H1 (cell line): Measurements from ENCODE around the gene PRTG. TPM values are rescaled to one million over a fixed set of nuclear protein-coding genes. Genes with fewer than 3 reads are reported as not detected.

Source experiments
- CTCF ChIA-PET: fragments of 300-600 bp; sonication (Branson Sonifier 250); formaldehyde crosslinking; loops from one replicate; lab custom pipeline; 2021; ENCODE audit not compliant: partially characterized antibody; lab: Charles Lee
- POLR2A ChIA-PET: fragments of 300-600 bp; sonication (Branson Sonifier 250); formaldehyde crosslinking; loops from one replicate; lab custom pipeline; 2021; ENCODE audit warnings: inconsistent platforms; ENCODE audit not compliant: partially characterized antibody; lab: Charles Lee
- DNase-seq, 2 experiments: peaks; one replicate each; pipeline versions ENCODE4 v3.0.0 to v3.0.0-alpha.2; 2010 to 2022; ENCODE audit warnings: low spot score in 2 of 2, low read depth in 1 of 2, mixed read lengths in 1 of 2
- FAIRE-seq: peaks from 2 replicates; lab custom pipeline; 2011; peaks lifted over from hg19 to GRCh38; lab: Jason Lieb, UNC
- H2AFZ ChIP-seq: 2 replicates; pipeline ENCODE4 v1.8.1; 2012; ENCODE audit warnings: low read length, inconsistent platforms
- H2AK5ac ChIP-seq: 2 replicates; pipeline ENCODE4 v1.6.1; 2013; ENCODE audit warnings: low read depth, low read length
- H2BK120ac ChIP-seq: replicated peaks from 2 replicates; pipeline ENCODE3; 2013; ENCODE audit warnings: low read depth, low read length, inconsistent platforms
- H2BK12ac ChIP-seq: 2 replicates; pipeline ENCODE4 v1.6.1; 2013; ENCODE audit warnings: low read depth, low read length
- H2BK15ac ChIP-seq: 2 replicates; pipeline ENCODE4 v1.6.1; 2013; ENCODE audit warnings: low read length
- H2BK20ac ChIP-seq: 2 replicates; pipeline ENCODE4 v1.6.1; 2013; ENCODE audit warnings: low read length
- H2BK5ac ChIP-seq: 2 replicates; pipeline ENCODE4 v1.6.1; 2013; ENCODE audit warnings: low read depth, low read length
- H3K14ac ChIP-seq: 2 replicates; pipeline ENCODE4 v1.6.1; 2013; ENCODE audit warnings: inconsistent platforms; ENCODE audit not compliant: insufficient read length
- H3K18ac ChIP-seq: 2 replicates; pipeline ENCODE4 v1.6.1; 2013; ENCODE audit warnings: low read length; ENCODE audit errors: extremely low read depth
- H3K23ac ChIP-seq: 2 replicates; pipeline ENCODE4 v1.6.1; 2013; ENCODE audit warnings: inconsistent platforms; ENCODE audit not compliant: insufficient read length
- H3K23me2 ChIP-seq: 2 replicates; pipeline ENCODE4 v1.6.1; 2013; ENCODE audit warnings: low read depth, low read length
- H3K27ac ChIP-seq: 2 replicates; pipeline ENCODE4 v1.6.1; 2011; ENCODE audit warnings: low read depth, low read length, inconsistent platforms
- H3K27me3 ChIP-seq, 4 experiments: replicated peaks in 1 of 4; 1 replicate in 1 of 4; 2 replicates in 3 of 4; pipeline versions ENCODE4 v1.6.1 to v1.8.1; 2011 to 2013; ENCODE audit warnings: low read length in 3 of 4, mild to moderate bottlenecking in 3 of 4, inconsistent platforms in 2 of 4, mixed read lengths in 2 of 4, moderate library complexity in 1 of 4; ENCODE audit not compliant: control insufficient read depth in 3 of 4, insufficient read depth in 3 of 4; ENCODE audit errors: extremely low read depth in 1 of 4
- H3K36me3 ChIP-seq, 4 experiments: 2 replicates each; pipeline versions ENCODE4 v1.6.1 to v1.8.1; 2011 to 2013; ENCODE audit warnings: mild to moderate bottlenecking in 4 of 4, low read length in 3 of 4, moderate library complexity in 2 of 4, control low read depth in 1 of 4, inconsistent platforms in 1 of 4; ENCODE audit not compliant: insufficient read depth in 4 of 4, control insufficient read depth in 2 of 4
- H3K4ac ChIP-seq: replicated peaks from 2 replicates; pipeline ENCODE3; 2013; ENCODE audit warnings: low read length, low read depth, mixed read lengths, inconsistent platforms; ENCODE audit not compliant: insufficient read length
- H3K4me1 ChIP-seq, 4 experiments: replicated peaks in 1 of 4; 1 replicate in 1 of 4; 2 replicates in 3 of 4; pipeline versions ENCODE4 v1.6.1 to v1.8.1; 2011 to 2013; ENCODE audit warnings: low read length in 3 of 4, inconsistent platforms in 2 of 4, mixed read lengths in 1 of 4; ENCODE audit not compliant: insufficient read depth in 4 of 4, control insufficient read depth in 3 of 4
- H3K4me2 ChIP-seq, 2 experiments: 2 replicates each; pipeline versions ENCODE4 v1.6.1 to v1.8.1; 2011 to 2013; ENCODE audit warnings: low read depth in 2 of 2, low read length in 2 of 2, control low read depth in 1 of 2, inconsistent platforms in 1 of 2, mild to moderate bottlenecking in 1 of 2; ENCODE audit not compliant: insufficient read depth in 1 of 2
- H3K4me3 ChIP-seq, 4 experiments: fragments of 200-600, 300-600 bp in 1 of 4; sonication (generic), shearing (Covaris generic), sonication (Bioruptor Twin) in 1 of 4; 2 replicates each; pipeline versions ENCODE4 v1.5.1 to v1.8.1; 2011 to 2016; ENCODE audit warnings: low read length in 4 of 4, low read depth in 3 of 4, control low read depth in 2 of 4, inconsistent platforms in 2 of 4, mild to moderate bottlenecking in 2 of 4, mixed read lengths in 1 of 4, moderate library complexity in 1 of 4; ENCODE audit not compliant: insufficient read depth in 2 of 4; ENCODE audit errors: extremely low read depth in 1 of 4
- H3K56ac ChIP-seq: replicated peaks from 2 replicates; pipeline ENCODE3; 2013; ENCODE audit warnings: low read depth, mild to moderate bottlenecking, mixed read lengths, low read length, inconsistent platforms; ENCODE audit not compliant: insufficient read length
- H3K79me1 ChIP-seq: 2 replicates; pipeline ENCODE4 v1.6.1; 2013; ENCODE audit warnings: low read depth, low read length, control low read depth
- H3K79me2 ChIP-seq, 2 experiments: 2 replicates each; pipeline versions ENCODE4 v1.6.1 to v1.8.1; 2012 to 2013; ENCODE audit warnings: low read length in 2 of 2, mild to moderate bottlenecking in 2 of 2, inconsistent platforms in 1 of 2; ENCODE audit not compliant: insufficient read depth in 2 of 2, control insufficient read depth in 1 of 2
- H3K9ac ChIP-seq, 4 experiments: replicated peaks in 1 of 4; 1 replicate in 1 of 4; 2 replicates in 3 of 4; pipeline versions ENCODE4 v1.6.1 to v1.8.1; 2011 to 2013; ENCODE audit warnings: low read depth in 3 of 4, low read length in 3 of 4, control low read depth in 2 of 4, mild to moderate bottlenecking in 2 of 4, moderate library complexity in 2 of 4, inconsistent platforms in 1 of 4; ENCODE audit errors: extremely low read depth in 1 of 4
- H3K9me3 ChIP-seq, 2 experiments: 2 replicates each; pipeline versions ENCODE4 v1.6.1 to v1.8.1; 2012 to 2013; ENCODE audit warnings: mild to moderate bottlenecking in 2 of 2, moderate library complexity in 2 of 2, control low read depth in 1 of 2, inconsistent platforms in 1 of 2, low read depth in 1 of 2, low read length in 1 of 2, mixed read lengths in 1 of 2; ENCODE audit not compliant: insufficient read depth in 2 of 2
- H4K20me1 ChIP-seq, 2 experiments: replicated peaks in 1 of 2; 2 replicates each; pipeline versions ENCODE3 to v1.8.1; 2011 to 2013; ENCODE audit warnings: inconsistent platforms in 2 of 2, low read length in 2 of 2, mild to moderate bottlenecking in 1 of 2; ENCODE audit not compliant: insufficient read depth in 2 of 2, control insufficient read depth in 1 of 2
- H4K5ac ChIP-seq: 2 replicates; pipeline ENCODE4 v1.6.1; 2013; ENCODE audit warnings: low read length, low read depth, mixed read lengths, inconsistent platforms; ENCODE audit not compliant: insufficient read length
- H4K8ac ChIP-seq: 2 replicates; pipeline ENCODE4 v1.8.0; 2013; ENCODE audit warnings: mild to moderate bottlenecking, moderate library complexity, low read length, inconsistent platforms; ENCODE audit not compliant: insufficient read depth; ENCODE audit errors: extremely low read depth
- H4K91ac ChIP-seq: replicated peaks from 2 replicates; pipeline ENCODE3; 2013; ENCODE audit warnings: low read length, mixed read lengths, inconsistent platforms; ENCODE audit not compliant: insufficient read length
- JUND ChIP-seq: IDR thresholded peaks from 2 replicates; pipeline ENCODE4 v1.6.1; 2011; ENCODE audit warnings: mild to moderate bottlenecking, improper control_type of control experiment, low read length
- WGBS, 2 experiments: shearing (Covaris generic) in 1 of 2; methylation state at CpG; one replicate each; pipeline versions ENCODE4 v1.1.6 to v1.1.7; 2013 to 2015; ENCODE audit warnings: low lambda C conversion rate in 2 of 2, mixed read lengths in 2 of 2, inconsistent platforms in 1 of 2, low coverage in 1 of 2, missing lambda C conversion rate in 1 of 2; ENCODE audit not compliant: insufficient replicate concordance in 2 of 2, insufficient coverage in 1 of 2, insufficient read length in 1 of 2; ENCODE audit errors: extremely low coverage in 1 of 2, missing lambda C conversion rate in 1 of 2; 5-methylcytosine and 5-hydroxymethylcytosine counted together
- polyA plus RNA-seq, 7 experiments: library from polyadenylated mRNA; depleted of rRNA in 3 of 7; stranded (reverse) in 5 of 7; unstranded in 2 of 7; fragments of >200 nt in 5 of 7; fragments of 200-250 nt in 2 of 7; gene quantifications; 1 replicate in 5 of 7; 2 replicates in 1 of 7; 4 replicates in 1 of 7; pipeline versions ENCODE4 v1.2.1 to v1.2.3, GENCODE V29; 2011 to 2013; ENCODE audit warnings: missing spikeins in 2 of 7, mixed read lengths in 2 of 7
- total RNA-seq: library from RNA; stranded (reverse); fragmentation: NEBNext Ultra II Directional; extraction: Animal tissue kit (Norgen Biotek cat#: 25700); gene quantifications from 2 replicates; pipeline ENCODE4 v1.2.1, GENCODE V29; 2021

PRTG gene
- total and polyA plus RNA-seq, 2 of the 8 experiments (the other 6 are each of a cell fraction or from before 2014, with no cell fraction given): 3.1 to 3.2 TPM

DNA sequence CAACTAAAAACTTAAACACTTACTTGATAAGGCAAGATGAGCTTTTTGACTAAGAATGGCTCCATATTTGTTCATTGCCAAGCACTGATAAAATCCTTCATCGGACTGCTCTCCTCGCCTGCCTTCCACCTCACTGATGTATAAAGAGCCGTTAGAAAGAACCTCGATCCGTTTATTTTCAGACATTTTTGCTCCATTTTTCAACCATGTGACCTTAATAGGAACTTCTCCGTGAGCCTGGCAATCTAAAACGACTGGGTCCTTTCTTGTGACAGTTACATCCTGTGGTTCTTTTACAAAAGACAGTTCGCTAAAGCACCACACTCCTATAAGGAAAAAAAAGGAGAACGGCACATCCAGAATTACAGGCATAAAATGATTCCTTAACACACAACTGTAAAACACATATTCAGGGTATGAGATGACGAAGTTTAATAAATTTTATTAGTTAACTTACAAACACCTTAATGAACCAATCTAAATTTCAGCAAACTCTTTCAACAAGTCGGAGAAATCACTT lies 2.5 kb downstream of the PRTG start:
- H3K23ac ChIP-seq: no peak overlapping the region
- CTCF ChIA-PET: interaction anchor here (1.2 to 2.1 kb wide), 2 partner anchors 34 to 90 kb away, joined by 3 to 4 read pairs; no protein-coding TSS in a partner anchor
- peaks cover 5% of the 10 kb centered on the region; the same call in 1 of the 2 replicates for H3K23me2 ChIP-seq
- no peak overlapping the region for H2AK5ac ChIP-seq
- H3K14ac ChIP-seq: no peak overlapping the region
- peaks cover 0 to 5% (median 2%) of the 10 kb centered on the region in 4 experiments; a peak in 4 of 7 replicates for H3K4me1 ChIP-seq
- H3K4me3 ChIP-seq: no peak overlapping the region
- H3K56ac ChIP-seq: no peak overlapping the region
- DNase-seq: no peak
- no peak overlapping the region for H2BK5ac ChIP-seq
- H3K4ac ChIP-seq: no peak overlapping the region
- TF ChIP-seq JUND: no peak
- no peaks in the 10 kb centered on the region for H3K79me2 ChIP-seq
- H3K4me2 ChIP-seq: no peak overlapping the region
- no peak overlapping the region for H2BK12ac ChIP-seq
- H2AFZ ChIP-seq: no peak overlapping the region
- H3K18ac ChIP-seq: no peak overlapping the region
- no peak overlapping the region; a peak in 1 of 7 replicates for H3K9ac ChIP-seq
- peaks cover 0 to 3% (median 0%) of the 10 kb centered on the region in 4 experiments; a peak in 1 of 8 replicates for H3K36me3 ChIP-seq
- peaks cover 75 to 99% (median 95%) of the 10 kb centered on the region in 4 experiments for H3K27me3 ChIP-seq
- H3K9me3 ChIP-seq: no peaks in the 10 kb centered on the region
- H2BK120ac ChIP-seq: no peak overlapping the region
- FAIRE-seq: no peak
- H2BK20ac ChIP-seq: no peak overlapping the region
- H3K27ac ChIP-seq: no peak overlapping the region
- H4K8ac ChIP-seq: no peak overlapping the region
- no peak overlapping the region for H4K91ac ChIP-seq
- no peak overlapping the region for H2BK15ac ChIP-seq
- POLR2A ChIA-PET: no interaction called here
- no peaks in the 10 kb centered on the region for H3K79me1 ChIP-seq
- WGBS, 2 experiments: 58% methylated on average over 11 of the region's 11 CpGs; no CpG with 5 or more reads in 1 of the 2 experiments
- no peak overlapping the region for H4K5ac ChIP-seq
- H4K20me1 ChIP-seq: peaks cover 12 to 22% of the 10 kb centered on the region in 2 experiments
